Effector memory CD4-positive, alpha-beta T cell (primary cell): ENCODE data around the gene RP9.
"Not testable (repeated sequence)": the region's sequence is repeated elsewhere in the genome, so short reads cannot be mapped to it uniquely, and the experiment has no call there.

Experiments
- DNase-seq, 3 donors: peaks; one replicate each; pipeline ENCODE4 v3.0.0-alpha.2; 2020
- H3K27ac ChIP-seq: 2 replicates; pipeline ENCODE4 v1.7.0; 2013; ENCODE audit warnings: mild to moderate bottlenecking, low read length, moderate library complexity; ENCODE audit not compliant: insufficient read depth, poor library complexity, severe bottlenecking
- H3K27me3 ChIP-seq: replicated peaks from 2 replicates; pipeline ENCODE4 v1.7.0; 2013; ENCODE audit warnings: mild to moderate bottlenecking, low read length; ENCODE audit not compliant: insufficient read depth, control insufficient read depth, poor library complexity, severe bottlenecking
- H3K36me3 ChIP-seq: 2 replicates; pipeline ENCODE4 v1.7.0; 2013; ENCODE audit warnings: mild to moderate bottlenecking, low read length, moderate library complexity; ENCODE audit not compliant: control insufficient read depth, insufficient read depth
- H3K4me1 ChIP-seq: 2 replicates; pipeline ENCODE4 v1.7.0; 2013; ENCODE audit warnings: low read length, mild to moderate bottlenecking; ENCODE audit not compliant: control insufficient read depth, insufficient read depth, poor library complexity, severe bottlenecking
- H3K4me3 ChIP-seq: 2 replicates; pipeline ENCODE4 v1.7.0; 2013; ENCODE audit warnings: low read length, low read depth, mild to moderate bottlenecking; ENCODE audit not compliant: insufficient read depth, poor library complexity, severe bottlenecking
- H3K9me3 ChIP-seq: 2 replicates; pipeline ENCODE4 v1.7.0; 2013; ENCODE audit warnings: mild to moderate bottlenecking, low read length, moderate library complexity; ENCODE audit not compliant: control insufficient read depth

RP9 gene

GRCh38 chr7:33107136-33108066 lies 1.8 kb downstream of the RP9 start:
- peak in 1 of 3 donors; percentile 29 for DNase-seq
- H3K4me3 ChIP-seq, result peak overlapping the region; percentile 76
- no peak overlapping the region for H3K27ac ChIP-seq
- peaks cover 20% of the 10 kb centered on the region for H3K4me1 ChIP-seq
- H3K9me3 ChIP-seq, result no peaks in the 10 kb centered on the region
- peaks cover 11% of the 10 kb centered on the region for H3K36me3 ChIP-seq
- H3K27me3 ChIP-seq, result no peaks in the 10 kb centered on the region

GRCh38 chr7:33101906-33102305 lies 7.3 kb downstream of the RP9 start:
- H3K27ac ChIP-seq, result no peak overlapping the region
- peaks cover 54% of the 10 kb centered on the region for H3K36me3 ChIP-seq

GRCh38 chr7:33100770-33101169 lies 8.4 kb downstream of the RP9 start:
- H3K36me3 ChIP-seq, result peaks cover 65% of the 10 kb centered on the region
- no peaks in the 10 kb centered on the region for H3K27me3 ChIP-seq
- no peaks in the 10 kb centered on the region for H3K4me1 ChIP-seq
- H3K27ac ChIP-seq, result no peak overlapping the region
- H3K4me3 ChIP-seq, result no peak overlapping the region
- no peak for DNase-seq
- no peaks in the 10 kb centered on the region for H3K9me3 ChIP-seq

More at GRCh38 chr7:33101906-33102305, 7.3 kb downstream of the RP9 start:
- no peak for DNase-seq
- no peaks in the 10 kb centered on the region for H3K27me3 ChIP-seq
- H3K4me1 ChIP-seq, result peaks cover 1% of the 10 kb centered on the region
- H3K4me3 ChIP-seq, result no peak overlapping the region
- no peaks in the 10 kb centered on the region for H3K9me3 ChIP-seq

- Histone ChIP-seq H3K4me3 (no peak overlapping the region), H3K27ac (no peak overlapping the region), H3K4me1 (no peaks in the 10 kb centered on the region), H3K27me3 (no peaks in the 10 kb centered on the region), H3K36me3 (peaks cover 67% of the 10 kb centered on the region), H3K9me3 (no peaks in the 10 kb centered on the region)
- DNase-seq, result no peak
These were observed 9.9 kb downstream of the RP9 start for GRCh38 chr7:33099154-33099940.

GRCh38 chr7:33094745-33095275 lies 14.4 kb downstream of the RP9 start:
- H3K27ac ChIP-seq, H3K27me3 ChIP-seq, H3K9me3 ChIP-seq, H3K4me3 ChIP-seq, DNase-seq, H3K4me1 ChIP-seq: not testable (repeated sequence)
- peaks cover 41% of the 10 kb centered on the region for H3K36me3 ChIP-seq

- Histone ChIP-seq H3K36me3 (peaks cover 28% of the 10 kb centered on the region), H3K4me1 (no peaks in the 10 kb centered on the region), H3K27ac (no peak overlapping the region)
These were observed 15.9 kb downstream of the RP9 start for GRCh38 chr7:33093266-33093665.

GRCh38 chr7:33091641-33092191 lies 17.5 kb downstream of the RP9 start:
- Histone ChIP-seq H3K4me1 (no peaks in the 10 kb centered on the region), H3K4me3 (no peak overlapping the region), H3K27ac (no peak overlapping the region), H3K9me3 (no peaks in the 10 kb centered on the region), H3K36me3 (peaks cover 14% of the 10 kb centered on the region), H3K27me3 (no peaks in the 10 kb centered on the region)
- no peak for DNase-seq

More at GRCh38 chr7:33093266-33093665, 15.9 kb downstream of the RP9 start:
- Histone ChIP-seq H3K27me3 (no peaks in the 10 kb centered on the region), H3K9me3 (no peaks in the 10 kb centered on the region), H3K4me3 (no peak overlapping the region)
- DNase-seq, result no peak

- no peak for DNase-seq
- Histone ChIP-seq H3K36me3 (peaks cover 8% of the 10 kb centered on the region), H3K27me3 (no peaks in the 10 kb centered on the region), H3K27ac (no peak overlapping the region), H3K9me3 (no peaks in the 10 kb centered on the region), H3K4me1 (no peaks in the 10 kb centered on the region), H3K4me3 (no peak overlapping the region)
These were observed 18.1 kb downstream of the RP9 start for GRCh38 chr7:33091111-33091531.

GRCh38 chr7:33089142-33089541 lies 20.1 kb downstream of the RP9 start:
- Histone ChIP-seq H3K36me3 (peaks cover 1% of the 10 kb centered on the region), H3K27ac (no peak overlapping the region), H3K4me3 (no peak overlapping the region), H3K9me3 (no peaks in the 10 kb centered on the region), H3K27me3 (no peaks in the 10 kb centered on the region), H3K4me1 (no peaks in the 10 kb centered on the region)
- DNase-seq, result no peak
